H9 (cell line): Measurements from ENCODE around the gene GOLGA1. TPM values are rescaled to one million over a fixed set of nuclear protein-coding genes. Genes with fewer than 3 reads are reported as not detected.

Experiments used
- DNase-seq: peaks from one replicate; pipeline ENCODE4 v3.0.0-alpha.2; 2017
- H2AFZ ChIP-seq: one replicate; pipeline ENCODE4 v1.6.1; 2013; ENCODE audit warnings: mild to moderate bottlenecking, low read length, control low read depth, moderate library complexity
- H2AK5ac ChIP-seq: 2 replicates; pipeline ENCODE4 v1.6.1; 2013; ENCODE audit warnings: low read length, control low read depth, mixed read lengths; ENCODE audit not compliant: insufficient read length
- H2BK120ac ChIP-seq: one replicate; pipeline ENCODE4 v1.6.1; 2013; ENCODE audit warnings: low read depth, mild to moderate bottlenecking, low read length, control low read depth, inconsistent platforms; ENCODE audit not compliant: poor library complexity, severe bottlenecking
- H2BK12ac ChIP-seq: 2 replicates; pipeline ENCODE4 v1.6.1; 2013; ENCODE audit warnings: low read length, control low read depth, mixed read lengths, low read depth; ENCODE audit not compliant: insufficient read length
- H2BK15ac ChIP-seq: 2 replicates; pipeline ENCODE4 v1.6.1; 2013; ENCODE audit warnings: low read depth, low read length, control low read depth
- H2BK20ac ChIP-seq: one replicate; pipeline ENCODE4 v1.6.1; 2013; ENCODE audit warnings: low read depth, mild to moderate bottlenecking, low read length, control low read depth, inconsistent platforms; ENCODE audit not compliant: poor library complexity, severe bottlenecking
- H2BK5ac ChIP-seq: 2 replicates; pipeline ENCODE4 v1.6.1; 2013; ENCODE audit warnings: low read length, control low read depth, mixed read lengths; ENCODE audit not compliant: insufficient read length
- H3K14ac ChIP-seq: 2 replicates; pipeline ENCODE4 v1.6.1; 2013; ENCODE audit warnings: low read length, control low read depth; ENCODE audit not compliant: insufficient read depth
- H3K18ac ChIP-seq: 2 replicates; pipeline ENCODE4 v1.6.1; 2013; ENCODE audit warnings: low read depth, mild to moderate bottlenecking, mixed read lengths, low read length, control low read depth; ENCODE audit not compliant: insufficient read length
- H3K23ac ChIP-seq: 2 replicates; pipeline ENCODE4 v1.6.1; 2013; ENCODE audit warnings: low read length, control low read depth, mixed read lengths, low read depth; ENCODE audit not compliant: insufficient read length
- H3K23me2 ChIP-seq: 2 replicates; pipeline ENCODE4 v1.6.1; 2013; ENCODE audit warnings: low read depth, mild to moderate bottlenecking, mixed read lengths, low read length, control low read depth; ENCODE audit not compliant: insufficient read length, poor library complexity, severe bottlenecking
- H3K27ac ChIP-seq: 2 replicates; pipeline ENCODE4 v1.5.1; 2013; ENCODE audit warnings: low read length, control low read depth, mixed read lengths, low read depth; ENCODE audit not compliant: insufficient read length
- H3K27me3 ChIP-seq: 2 replicates; pipeline ENCODE4 v1.6.1; 2013; ENCODE audit warnings: low read length, control low read depth, inconsistent platforms; ENCODE audit not compliant: insufficient read depth
- H3K4ac ChIP-seq: 2 replicates; pipeline ENCODE4 v1.6.1; 2013; ENCODE audit warnings: low read depth, mild to moderate bottlenecking, control low read depth, inconsistent platforms, low read length, moderate library complexity
- H3K4me1 ChIP-seq: 2 replicates; pipeline ENCODE4 v1.6.1; 2013; ENCODE audit warnings: low read length, control low read depth, inconsistent platforms; ENCODE audit not compliant: insufficient read depth
- H3K4me2 ChIP-seq: 2 replicates; pipeline ENCODE4 v1.6.1; 2013; ENCODE audit warnings: low read length, control low read depth, mixed read lengths; ENCODE audit not compliant: insufficient read length, insufficient read depth
- H3K56ac ChIP-seq: 2 replicates; pipeline ENCODE4 v1.6.1; 2013; ENCODE audit warnings: low read depth, mild to moderate bottlenecking, mixed read lengths, low read length, control low read depth; ENCODE audit not compliant: insufficient read length
- H3K79me1 ChIP-seq: 2 replicates; pipeline ENCODE4 v1.6.1; 2013; ENCODE audit warnings: low read depth, mild to moderate bottlenecking, moderate library complexity, low read length, control low read depth, inconsistent platforms; ENCODE audit not compliant: insufficient read depth, poor library complexity, severe bottlenecking
- H3K79me2 ChIP-seq: 2 replicates; pipeline ENCODE4 v1.6.1; 2013; ENCODE audit warnings: low read length, control low read depth, inconsistent platforms; ENCODE audit not compliant: insufficient read depth
- H3K9ac ChIP-seq: 2 replicates; pipeline ENCODE4 v1.6.1; 2013; ENCODE audit warnings: low read length, control low read depth, mixed read lengths; ENCODE audit not compliant: insufficient read length; ENCODE audit errors: extremely low read depth
- H3K9me3 ChIP-seq: one replicate; pipeline ENCODE4 v1.6.1; 2013; ENCODE audit warnings: low read depth, low read length, inconsistent platforms; ENCODE audit not compliant: control insufficient read depth
- H3T11ph ChIP-seq: one replicate; pipeline ENCODE4 v1.6.1; 2013; ENCODE audit warnings: mild to moderate bottlenecking, low read length, control low read depth, inconsistent platforms
- H4K20me1 ChIP-seq: one replicate; pipeline ENCODE4 v1.6.1; 2013; ENCODE audit not compliant: control insufficient read depth, insufficient read length, insufficient read depth
- H4K5ac ChIP-seq: 2 replicates; pipeline ENCODE4 v1.6.1; 2013; ENCODE audit warnings: low read depth, mild to moderate bottlenecking, mixed read lengths, low read length, control low read depth; ENCODE audit not compliant: insufficient read length
- H4K8ac ChIP-seq: replicated peaks from 2 replicates; pipeline ENCODE4 v1.6.1; 2013; ENCODE audit warnings: low read length, control low read depth, mixed read lengths, low read depth; ENCODE audit not compliant: insufficient read length
- H4K91ac ChIP-seq: 2 replicates; pipeline ENCODE4 v1.6.1; 2013; ENCODE audit warnings: low read depth, mild to moderate bottlenecking, moderate library complexity, mixed read lengths, low read length, control low read depth; ENCODE audit not compliant: insufficient read length
- H3K27ac Mint-ChIP-seq, 3 experiments: 2 replicates in 2 of 3; 3 replicates in 1 of 3; pipeline ENCODE4 v1.8.0; 2020 to 2021; ENCODE audit warnings: mixed read lengths in 3 of 3, mild to moderate bottlenecking in 1 of 3, moderate library complexity in 1 of 3
- H3K27me3 Mint-ChIP-seq: 2 replicates; pipeline ENCODE4 v1.8.0; 2021; ENCODE audit warnings: low read depth, mild to moderate bottlenecking, moderate library complexity, mixed read lengths
- H3K36me3 Mint-ChIP-seq, 3 experiments: 2 replicates in 2 of 3; 3 replicates in 1 of 3; pipeline ENCODE4 v1.8.0; 2020 to 2021; ENCODE audit warnings: low read depth in 3 of 3, mixed read lengths in 3 of 3; ENCODE audit not compliant: insufficient read depth in 1 of 3
- H3K4me1 Mint-ChIP-seq, 2 experiments: 2 replicates each; pipeline ENCODE4 v1.8.0; 2020; ENCODE audit warnings: mixed read lengths in 2 of 2
- H3K4me3 Mint-ChIP-seq, 2 experiments: 2 replicates in 1 of 2; 3 replicates in 1 of 2; pipeline ENCODE4 v1.8.0; 2020 to 2021; ENCODE audit warnings: mild to moderate bottlenecking in 2 of 2, mixed read lengths in 2 of 2, moderate library complexity in 1 of 2
- H3K9me3 Mint-ChIP-seq, 2 experiments: 2 replicates in 1 of 2; 3 replicates in 1 of 2; pipeline ENCODE4 v1.8.0; 2020; ENCODE audit warnings: mild to moderate bottlenecking in 2 of 2, mixed read lengths in 2 of 2, moderate library complexity in 1 of 2
- CTCF ChIP-seq: fragments of 200-600 bp; sonication (generic); conservative IDR thresholded peaks from 3 replicates; pipeline ENCODE4 v1.8.0; 2021; ENCODE audit warnings: antibody characterized with exemption, mild to moderate bottlenecking
- WGBS: extraction: QIAGEN DNeasy Blood & Tissue Kit; methylation state at CpG from one replicate; pipeline ENCODE4 v1.1.7; 2013; ENCODE audit warnings: missing lambda C conversion rate, low lambda C conversion rate, mixed read lengths; ENCODE audit not compliant: insufficient read length; ENCODE audit errors: extremely low coverage; 5-methylcytosine and 5-hydroxymethylcytosine counted together
- total RNA-seq: library from RNA; stranded (reverse); gene quantifications from 2 replicates; pipeline ENCODE4 v1.2.1, GENCODE V29; 2021

GOLGA1 gene
- total RNA-seq, 1 experiment from 2014 or later = 7.6 TPM

- H4K8ac ChIP-seq = no peak overlapping the region
- H3K27me3 Mint-ChIP-seq = no peaks in the 10 kb centered on the region
- H3K9ac ChIP-seq = no peak overlapping the region
- H3K4ac ChIP-seq = no peak overlapping the region
- no CpG with 5 or more reads among the region's 6 CpGs for WGBS
- no peak overlapping the region for H2BK12ac ChIP-seq
- TF ChIP-seq CTCF = no peak
- no peaks in the 10 kb centered on the region for H4K20me1 ChIP-seq
- no peak overlapping the region for H3T11ph ChIP-seq
- H3K9me3 Mint-ChIP-seq = no peaks in the 10 kb centered on the region
- no peak overlapping the region for H3K14ac ChIP-seq
- H2BK20ac ChIP-seq = no peak overlapping the region
- no peaks in the 10 kb centered on the region for H3K9me3 ChIP-seq
- no peak overlapping the region for H3K27ac ChIP-seq
- no peak overlapping the region for H2AFZ ChIP-seq
- no peaks in the 10 kb centered on the region for H3K4me1 ChIP-seq
- H3K27ac Mint-ChIP-seq = peak overlapping the region in 2 of 3 experiments; percentile 3 to 22; a peak in 3 of 7 replicates
- H4K5ac ChIP-seq = no peak overlapping the region
- no peak overlapping the region for H2BK120ac ChIP-seq
- no peak overlapping the region for H2BK5ac ChIP-seq
- no peaks in the 10 kb centered on the region for H3K79me2 ChIP-seq
- H3K79me1 ChIP-seq = no peaks in the 10 kb centered on the region
- no peak for DNase-seq
- H3K4me2 ChIP-seq = no peak overlapping the region
- H3K4me3 Mint-ChIP-seq = no peak overlapping the region
- no peak overlapping the region for H4K91ac ChIP-seq
- no peak overlapping the region for H3K23ac ChIP-seq
- peaks cover 10 to 35% (median 27%) of the 10 kb centered on the region in 3 experiments; a peak in 6 of 7 replicates for H3K36me3 Mint-ChIP-seq
- no peak overlapping the region for H2BK15ac ChIP-seq
- no peak overlapping the region for H3K56ac ChIP-seq
- no peaks in the 10 kb centered on the region for H3K23me2 ChIP-seq
- peaks cover 3 to 10% of the 10 kb centered on the region in 2 experiments; a peak in 2 of 4 replicates for H3K4me1 Mint-ChIP-seq
- H3K27me3 ChIP-seq = no peaks in the 10 kb centered on the region
- no peak overlapping the region for H2AK5ac ChIP-seq
- no peak overlapping the region for H3K18ac ChIP-seq
Measured at GRCh38 chr9:124973807-124974206, 32.9 kb upstream of the GOLGA1 start.
